K562 (cell line): Measurements from ENCODE around the gene NXF1. TPM values are rescaled to one million over a fixed set of nuclear protein-coding genes. Genes with fewer than 3 reads are reported as not detected.

Experiments
- CREB1 ChIP-seq, 2 experiments: sonication (generic) in 1 of 2; formaldehyde crosslinking in 1 of 2; IDR thresholded peaks; 2 replicates each; pipeline versions ENCODE4 v1.6.1 to v1.8.0; 2012 to 2022; ENCODE audit warnings: inconsistent platforms in 1 of 2, mild to moderate bottlenecking in 1 of 2, missing genetic modification reagents in 1 of 2, moderate library complexity in 1 of 2
- HNRNPL ChIP-seq: fragments of 200-400 bp; formaldehyde crosslinking; IDR thresholded peaks from 2 replicates; pipeline ENCODE4 v1.6.1; 2017; ENCODE audit warnings: low read depth, mild to moderate bottlenecking, low read length
- KAT7 ChIP-seq: sonication (generic); formaldehyde crosslinking; IDR thresholded peaks from 2 replicates; pipeline ENCODE4 v1.8.0; 2022; ENCODE audit warnings: missing genetic modification reagents, mild to moderate bottlenecking, borderline replicate concordance
- MXI1 ChIP-seq: IDR thresholded peaks from 2 replicates; pipeline ENCODE4 v1.6.1; 2011; ENCODE audit warnings: low read depth, mild to moderate bottlenecking, improper control_type of control experiment, low read length
- NKRF ChIP-seq: fragments of 450-650 bp; IDR thresholded peaks from 2 replicates; pipeline ENCODE4 v1.6.1; 2016; ENCODE audit warnings: borderline replicate concordance
- polyA plus RNA-seq, 8 experiments: library from polyadenylated mRNA; depleted of rRNA in 4 of 8; stranded (reverse) in 5 of 8; unstranded in 3 of 8; fragments of >200 nt; fragmentation: Nextera tagmentation in 2 of 8; fragmentation: Illumina TruSeq in 1 of 8; extraction: Ambion mirVana in 2 of 8; extraction: Trizol in 1 of 8; gene quantifications; 2 replicates each; pipeline versions ENCODE4 v1.2.1 to v1.2.3, GENCODE V29; 2011 to 2014; ENCODE audit warnings: inconsistent platforms in 1 of 8, missing spikeins in 1 of 8
- total RNA-seq, 7 experiments: library from RNA; depleted of rRNA in 6 of 7; stranded (reverse); fragments of >200 nt in 6 of 7; fragmentation: Illumina TruSeq in 2 of 7; extraction: Trizol in 2 of 7; gene quantifications; 2 replicates each; pipeline versions ENCODE4 v1.2.1 to v1.2.3, GENCODE V29; 2011 to 2021; ENCODE audit warnings: low replicate concordance in 1 of 7

Gene NXF1
- total and polyA plus RNA-seq, 9 of the 15 experiments (the other 6 are each of a cell fraction or from before 2014, with no cell fraction given), result 18.1 to 98.3 (median 35.8) TPM

- TF ChIP-seq NKRF, result no peak
- no peak for TF ChIP-seq CREB1 (IDR thresholded peaks at IDR 0.05)
- TF ChIP-seq CREB1 (CRISPR knock-in tag; IDR thresholded peaks at IDR 0.05), result peak; percentile 37; the same call in 1 of the 2 replicates
- peak; percentile 92; the same call in 1 of the 2 replicates for TF ChIP-seq KAT7 (CRISPR knock-in tag)
- peak; percentile 75; the same call in 1 of the 2 replicates for TF ChIP-seq HNRNPL
- TF ChIP-seq MXI1, result peak; percentile 14; the same call in 1 of the 2 replicates
Measured at GRCh38 chr11:62851807-62852522, 46.7 kb upstream of the NXF1 start (continued).
